Mucosa of rectum (tissue), 2 donors: ENCODE data around the gene FASLG.
"Not testable (repeated sequence)": the region's sequence is repeated elsewhere in the genome, so short reads cannot be mapped to it uniquely, and the experiment has no call there.

Experiments
- H3K27ac ChIP-seq, 2 donors: one replicate each; pipeline ENCODE4 v1.7.0; 2013; ENCODE audit warnings: inconsistent platforms in 2 of 2, low read depth in 2 of 2, low read length in 2 of 2
- H3K27me3 ChIP-seq, 2 donors: one replicate each; pipeline ENCODE4 v1.7.0; 2013; ENCODE audit warnings: low read length in 2 of 2; ENCODE audit not compliant: control insufficient read depth in 2 of 2, insufficient read depth in 2 of 2
- H3K36me3 ChIP-seq, 2 donors: one replicate each; pipeline ENCODE4 v1.7.0; 2013; ENCODE audit warnings: low read length in 2 of 2; ENCODE audit not compliant: control insufficient read depth in 2 of 2, insufficient read depth in 2 of 2
- H3K4me1 ChIP-seq, 2 donors: one replicate each; pipeline ENCODE4 v1.7.0; 2013; ENCODE audit warnings: low read length in 2 of 2, mild to moderate bottlenecking in 1 of 2; ENCODE audit not compliant: control insufficient read depth in 2 of 2, insufficient read depth in 2 of 2
- H3K4me3 ChIP-seq, 2 donors: one replicate each; pipeline ENCODE4 v1.7.0; 2013; ENCODE audit warnings: low read length in 2 of 2
- H3K9ac ChIP-seq, 2 donors: one replicate each; pipeline ENCODE4 v1.7.0; 2013; ENCODE audit warnings: low read length in 2 of 2, low read depth in 1 of 2, mild to moderate bottlenecking in 1 of 2
- H3K9me3 ChIP-seq, 2 donors: one replicate each; pipeline ENCODE4 v1.7.0; 2013; ENCODE audit warnings: low read length in 2 of 2; ENCODE audit not compliant: control insufficient read depth in 2 of 2
- donor health status: healthy.
- donor health status: Normal muscosa, but diverticular disease.

FASLG gene, protein sequence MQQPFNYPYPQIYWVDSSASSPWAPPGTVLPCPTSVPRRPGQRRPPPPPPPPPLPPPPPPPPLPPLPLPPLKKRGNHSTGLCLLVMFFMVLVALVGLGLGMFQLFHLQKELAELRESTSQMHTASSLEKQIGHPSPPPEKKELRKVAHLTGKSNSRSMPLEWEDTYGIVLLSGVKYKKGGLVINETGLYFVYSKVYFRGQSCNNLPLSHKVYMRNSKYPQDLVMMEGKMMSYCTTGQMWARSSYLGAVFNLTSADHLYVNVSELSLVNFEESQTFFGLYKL

DNA sequence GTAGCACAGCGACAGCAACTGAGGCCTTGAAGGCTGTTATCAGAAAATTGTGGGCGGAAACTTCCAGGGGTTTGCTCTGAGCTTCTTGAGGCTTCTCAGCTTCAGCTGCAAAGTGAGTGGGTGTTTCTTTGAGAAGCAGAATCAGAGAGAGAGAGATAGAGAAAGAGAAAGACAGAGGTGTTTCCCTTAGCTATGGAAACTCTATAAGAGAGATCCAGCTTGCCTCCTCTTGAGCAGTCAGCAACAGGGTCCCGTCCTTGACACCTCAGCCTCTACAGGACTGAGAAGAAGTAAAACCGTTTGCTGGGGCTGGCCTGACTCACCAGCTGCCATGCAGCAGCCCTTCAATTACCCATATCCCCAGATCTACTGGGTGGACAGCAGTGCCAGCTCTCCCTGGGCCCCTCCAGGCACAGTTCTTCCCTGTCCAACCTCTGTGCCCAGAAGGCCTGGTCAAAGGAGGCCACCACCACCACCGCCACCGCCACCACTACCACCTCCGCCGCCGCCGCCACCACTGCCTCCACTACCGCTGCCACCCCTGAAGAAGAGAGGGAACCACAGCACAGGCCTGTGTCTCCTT is at the start of gene FASLG:
Gene FASLG (plus strand): TSS at position 233 of the 583 bp plus-strand sequence. CDS start 99 bp downstream, at position 332.
- Histone ChIP-seq H3K27ac (peak within 1 kb of the TSS in 1 of 2 donors; percentile 56), H3K4me3 (peak within 1 kb of the TSS in 1 of 2 donors; percentile 35), H3K36me3 (no peaks in the 10 kb centered on the region), H3K4me1 (no peaks in the 10 kb centered on the region), H3K9ac (no peak within 1 kb of the TSS), H3K27me3 (no peaks in the 10 kb centered on the region), H3K9me3 (no peaks in the 10 kb centered on the region)

DNA sequence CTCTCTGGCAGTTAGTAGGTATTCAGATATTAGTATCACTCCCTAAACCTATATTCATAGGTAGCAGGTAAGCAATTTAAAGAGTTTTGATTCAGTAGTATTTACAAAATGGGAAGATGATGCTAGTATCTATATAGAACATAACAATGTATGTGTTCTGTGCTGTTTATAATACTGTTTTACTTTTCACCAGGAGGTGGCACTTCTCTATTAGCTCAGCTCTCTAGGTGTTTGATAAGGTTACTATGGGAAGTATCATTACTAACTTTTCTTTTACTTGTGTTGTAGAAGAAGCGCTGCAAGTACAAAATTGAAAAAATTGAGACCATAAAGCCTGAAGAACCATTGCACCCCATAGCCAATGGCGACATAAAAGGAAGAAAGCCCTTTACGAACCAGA is 49.4 kb upstream of the FASLG start:
- Histone ChIP-seq H3K9ac (no peak overlapping the region), H3K9me3 (no peaks in the 10 kb centered on the region), H3K4me1 (no peaks in the 10 kb centered on the region), H3K4me3 (no peak overlapping the region), H3K27ac (no peak overlapping the region), H3K36me3 (peaks cover 14 to 15% of the 10 kb centered on the region in 2 donors), H3K27me3 (no peaks in the 10 kb centered on the region)

DNA sequence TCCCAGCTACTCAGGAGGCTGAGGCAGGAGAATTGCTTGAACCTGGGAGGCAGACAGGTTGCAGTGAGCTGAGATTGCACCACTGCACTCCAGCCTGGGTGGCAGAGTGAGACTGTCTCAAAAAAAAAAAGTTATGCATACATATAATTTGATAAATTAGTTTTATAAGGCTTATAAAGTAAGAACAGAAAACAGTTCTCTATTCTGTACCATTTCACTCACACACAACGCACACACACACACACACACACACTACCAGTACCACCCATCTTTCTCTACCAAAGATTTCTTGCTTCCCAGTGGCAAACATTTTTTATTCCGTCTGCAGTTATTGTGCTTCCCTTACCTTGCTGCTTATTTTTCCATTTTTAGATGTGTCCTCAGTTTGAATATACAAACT is 46.4 kb upstream of the FASLG start:
- Histone ChIP-seq H3K4me3 (no peak overlapping the region), H3K36me3 (peaks cover 14 to 15% of the 10 kb centered on the region in 2 donors), H3K27ac (no peak overlapping the region), H3K4me1 (no peaks in the 10 kb centered on the region), H3K9ac (no peak overlapping the region), H3K27me3 (no peaks in the 10 kb centered on the region), H3K9me3 (no peaks in the 10 kb centered on the region)

DNA sequence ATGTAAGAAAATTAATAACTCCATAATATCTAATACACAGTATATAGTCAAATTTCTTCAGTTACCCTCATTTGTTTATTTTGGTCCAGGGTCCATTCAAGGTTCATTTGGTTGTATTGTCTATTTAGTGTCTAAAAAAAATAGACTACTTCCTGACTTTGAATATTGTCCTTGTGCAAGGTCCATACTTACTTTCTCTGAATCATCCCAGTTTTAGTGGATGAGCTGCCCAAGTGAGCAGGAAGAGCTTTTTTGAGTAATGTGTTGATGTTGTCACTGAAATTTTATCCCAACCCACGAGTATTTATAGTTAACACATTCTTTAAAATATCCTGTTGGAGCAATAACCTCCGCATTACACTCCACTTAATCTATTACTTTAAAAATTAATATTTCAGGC is 45.6 kb upstream of the FASLG start:
- Histone ChIP-seq H3K9me3 (no peaks in the 10 kb centered on the region), H3K27ac (no peak overlapping the region), H3K4me1 (no peaks in the 10 kb centered on the region), H3K4me3 (no peak overlapping the region), H3K36me3 (peaks cover 14 to 15% of the 10 kb centered on the region in 2 donors), H3K9ac (no peak overlapping the region), H3K27me3 (no peaks in the 10 kb centered on the region)

DNA sequence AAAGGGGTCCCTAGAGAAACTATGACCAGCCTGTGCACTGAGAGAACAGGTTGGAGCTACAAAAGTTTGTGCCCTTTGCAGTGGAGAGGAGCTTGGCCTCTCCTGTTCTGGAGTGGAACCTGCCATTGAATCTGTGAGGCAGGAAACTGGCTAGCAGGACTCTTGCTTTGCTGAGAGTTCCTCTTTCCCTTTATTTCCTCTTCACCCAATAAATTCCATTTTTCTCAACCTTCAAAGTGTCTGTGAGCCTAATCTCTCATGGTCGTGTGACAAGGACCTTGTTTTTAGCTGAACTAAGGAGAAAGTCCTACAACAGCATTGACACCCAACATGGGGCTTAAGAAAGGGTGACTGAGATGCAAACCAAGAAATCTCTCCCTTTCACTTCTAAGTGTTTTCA is 42.7 kb upstream of the FASLG start:
- Histone ChIP-seq H3K9ac (no peak overlapping the region), H3K4me3 (no peak overlapping the region)

DNA sequence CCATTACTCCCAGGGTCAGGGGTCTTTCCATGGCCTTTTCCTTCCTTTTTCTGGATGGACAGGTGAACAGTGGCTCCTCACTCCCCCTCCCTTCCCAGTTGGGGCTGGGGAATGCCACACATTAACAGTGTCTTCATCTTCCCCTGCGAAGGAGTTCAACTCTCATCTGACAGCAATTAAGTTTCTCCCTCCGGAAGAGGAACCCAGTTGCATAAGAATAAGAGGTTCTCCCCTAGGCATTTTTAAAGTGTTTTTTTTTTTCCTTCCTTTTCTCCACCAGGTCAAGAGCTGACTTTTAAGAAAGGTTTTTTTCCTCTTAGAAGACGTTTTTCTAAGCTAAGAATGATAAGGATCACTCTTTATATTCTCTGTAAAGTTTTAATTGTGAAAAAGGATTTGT is 42.3 kb upstream of the FASLG start:
- Histone ChIP-seq H3K36me3 (peaks cover 0 to 2% of the 10 kb centered on the region in 2 donors), H3K4me1 (no peaks in the 10 kb centered on the region), H3K9ac (no peak overlapping the region), H3K4me3 (no peak overlapping the region), H3K9me3 (peaks cover 0 to 4% of the 10 kb centered on the region in 2 donors), H3K27ac (no peak overlapping the region), H3K27me3 (no peaks in the 10 kb centered on the region)

More for the DNA sequence above, 42.7 kb upstream of the FASLG start:
- Histone ChIP-seq H3K36me3 (peaks cover 2 to 3% of the 10 kb centered on the region in 2 donors), H3K4me1 (no peaks in the 10 kb centered on the region), H3K27ac (no peak overlapping the region), H3K9me3 (peaks cover 0 to 4% of the 10 kb centered on the region in 2 donors), H3K27me3 (no peaks in the 10 kb centered on the region)

DNA sequence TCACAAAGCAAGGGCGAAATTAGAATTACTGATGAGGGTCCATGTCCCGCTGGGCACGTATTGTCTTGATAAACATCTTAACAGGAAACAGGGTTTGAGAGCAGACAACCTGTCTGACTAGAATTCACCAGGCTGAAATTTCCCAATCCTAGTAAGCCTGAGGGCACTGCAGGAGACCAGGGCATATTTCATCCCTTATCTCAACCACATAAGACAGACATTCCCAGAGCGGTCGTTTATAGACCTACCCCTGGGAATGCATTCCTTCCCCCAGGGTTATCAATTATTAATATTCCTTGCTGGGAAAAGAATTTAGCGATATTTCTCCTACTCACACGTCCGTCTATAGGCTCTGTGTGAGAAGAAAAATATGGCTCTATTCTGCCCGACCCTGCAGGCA is 38.3 kb upstream of the FASLG start:
- H3K36me3 ChIP-seq, H3K4me1 ChIP-seq, H3K4me3 ChIP-seq, H3K27ac ChIP-seq, H3K9ac ChIP-seq, H3K27me3 ChIP-seq, H3K9me3 ChIP-seq: not testable (repeated sequence)

DNA sequence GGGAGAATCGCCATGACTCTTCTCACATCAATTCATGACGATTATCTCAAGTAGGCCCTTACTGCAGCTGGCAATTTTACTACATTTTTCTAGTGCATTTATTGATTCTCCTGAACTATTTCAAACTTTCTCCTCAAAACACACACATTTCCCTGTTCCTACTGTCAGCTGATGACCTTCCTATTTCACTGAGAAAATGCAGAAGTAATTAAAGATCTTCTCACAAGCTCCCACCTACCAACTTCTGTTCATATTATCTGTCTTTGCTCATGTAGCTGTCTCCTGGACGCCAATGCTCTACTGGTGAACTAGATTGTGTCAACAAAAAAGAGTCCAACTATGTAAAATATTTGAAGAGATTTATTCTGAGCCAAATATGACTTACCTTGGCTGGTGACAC is 36.4 kb upstream of the FASLG start:
- no peaks in the 10 kb centered on the region for H3K27me3 ChIP-seq
- no peak overlapping the region for H3K27ac ChIP-seq
- peaks cover 0 to 4% of the 10 kb centered on the region in 2 donors for H3K9me3 ChIP-seq
- H3K4me1 ChIP-seq = no peaks in the 10 kb centered on the region
- H3K9ac ChIP-seq = no peak overlapping the region
- H3K36me3 ChIP-seq = peaks cover 0 to 2% of the 10 kb centered on the region in 2 donors
- H3K4me3 ChIP-seq = no peak overlapping the region

DNA sequence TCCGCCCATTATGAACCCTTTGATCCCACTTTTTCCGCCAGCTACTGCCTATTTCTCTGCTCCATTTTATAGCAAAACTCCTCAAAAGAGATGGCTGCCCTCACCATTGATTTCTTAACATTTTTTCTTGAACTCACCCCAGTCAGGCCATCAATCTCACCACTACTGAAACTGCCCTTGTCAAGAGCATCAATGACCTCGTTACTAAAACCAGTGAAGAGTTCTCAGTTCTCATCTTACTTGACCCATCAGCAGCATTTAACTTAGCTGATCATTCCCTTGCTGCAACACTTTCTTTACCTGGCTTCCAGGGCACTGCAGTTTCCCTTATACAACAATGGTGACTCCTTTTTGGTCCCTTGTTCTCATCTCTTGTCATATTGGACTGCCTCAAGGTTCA is 35.2 kb upstream of the FASLG start:
- no peaks in the 10 kb centered on the region for H3K27me3 ChIP-seq
- H3K9ac ChIP-seq = no peak overlapping the region
- H3K27ac ChIP-seq = no peak overlapping the region
- peaks cover 0 to 2% of the 10 kb centered on the region in 2 donors for H3K36me3 ChIP-seq
- no peaks in the 10 kb centered on the region for H3K4me1 ChIP-seq
- H3K4me3 ChIP-seq = no peak overlapping the region
- H3K9me3 ChIP-seq = peaks cover 0 to 4% of the 10 kb centered on the region in 2 donors

DNA sequence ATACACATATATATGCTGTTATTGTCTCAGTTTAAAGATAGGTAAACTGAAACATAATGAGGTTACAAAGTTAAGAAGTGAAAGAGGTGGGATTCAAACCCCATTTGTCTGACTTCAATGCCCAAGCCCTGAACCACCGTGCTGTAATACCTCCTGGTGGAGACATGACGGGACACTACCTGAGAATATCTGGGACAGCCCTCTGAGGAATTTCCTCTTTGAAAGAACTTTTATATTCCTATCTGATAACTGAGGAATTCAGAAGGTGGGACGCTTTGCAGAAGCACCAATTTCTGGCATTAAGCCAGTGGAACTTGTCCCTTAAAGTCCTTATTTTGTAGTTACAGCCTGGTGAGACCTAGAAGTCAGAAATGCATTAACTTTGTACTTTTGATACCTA is 32.1 kb upstream of the FASLG start:
- H3K27me3 ChIP-seq = no peaks in the 10 kb centered on the region
- H3K9ac ChIP-seq = no peak overlapping the region
- no peaks in the 10 kb centered on the region for H3K36me3 ChIP-seq
- H3K4me3 ChIP-seq = no peak overlapping the region
- H3K4me1 ChIP-seq = peaks cover 0 to 2% of the 10 kb centered on the region in 2 donors
- H3K27ac ChIP-seq = no peak overlapping the region
- no peaks in the 10 kb centered on the region for H3K9me3 ChIP-seq
